ENCODE data around the gene CLTC. TPM values are rescaled to one million over a fixed set of nuclear protein-coding genes. Genes with fewer than 3 reads are reported as not detected.

CLTC gene
- total RNA-seq, 1 experiment from 2014 or later, result 269 TPM

DNA sequence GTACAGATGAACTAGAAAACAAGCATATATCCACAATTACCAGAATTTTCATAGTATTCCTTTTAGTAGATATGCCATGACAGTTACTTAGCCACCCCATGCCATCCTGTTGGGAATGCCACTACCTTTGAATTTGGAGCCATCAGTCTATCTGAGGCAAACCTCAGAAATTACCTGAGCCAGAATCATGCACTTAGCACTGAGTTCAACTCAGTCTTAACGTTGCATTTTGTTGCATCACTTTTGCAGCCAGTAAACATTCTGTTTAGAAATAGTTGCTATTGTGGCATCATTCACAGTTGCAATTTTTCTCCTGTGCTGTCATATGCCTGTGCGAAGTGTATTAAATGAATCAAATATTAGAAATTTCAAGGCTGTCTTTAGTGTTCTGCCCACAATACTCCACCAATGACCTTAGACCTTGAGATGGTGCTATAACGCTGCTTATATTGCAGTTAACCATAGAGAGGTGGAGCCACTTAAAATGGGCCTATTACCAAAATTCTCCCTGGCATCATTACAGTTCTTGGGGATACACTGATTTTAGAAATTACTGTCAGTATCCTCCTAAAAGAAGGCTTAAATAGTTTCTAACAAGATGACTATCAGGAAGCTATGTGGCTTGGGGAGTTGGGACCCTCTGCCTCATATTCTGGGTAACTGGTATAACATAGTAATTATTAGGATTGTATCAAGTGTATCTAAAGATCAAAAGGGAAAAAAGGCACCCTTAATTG is 76.4 kb downstream of the CLTC start:
- intact Hi-C loops (cut with micrococcal nuclease), result loop anchor here (10.0 kb wide), 1 partner anchor 339 kb away; no protein-coding TSS in a partner anchor
- peaks cover 65% of the 10 kb centered on the region for H4K20me1 ChIP-seq (ENCODE audit: low read length)
- H3K4me1 ChIP-seq (ENCODE audit: insufficient read depth, low read length), result no peaks in the 10 kb centered on the region
- DNase-seq, result no peak
- H3K79me2 ChIP-seq (ENCODE audit: low read length), result peaks cover 76% of the 10 kb centered on the region
- no peak overlapping the region for H3K4me2 ChIP-seq (ENCODE audit: low read length)
- H2AFZ ChIP-seq (ENCODE audit: low read length), result no peak overlapping the region
- no peak overlapping the region for H3K4me3 ChIP-seq (ENCODE audit: low read length)
- no peak for TF ChIP-seq EZH2phosphoT487 (IDR thresholded peaks at IDR 0.05; ENCODE audit: borderline replicate concordance, low read length)
- TF ChIP-seq EZH2 (IDR thresholded peaks at IDR 0.05; ENCODE audit: low read length, unreplicated experiment), result no peak
- TF ChIP-seq, protein P1, sequence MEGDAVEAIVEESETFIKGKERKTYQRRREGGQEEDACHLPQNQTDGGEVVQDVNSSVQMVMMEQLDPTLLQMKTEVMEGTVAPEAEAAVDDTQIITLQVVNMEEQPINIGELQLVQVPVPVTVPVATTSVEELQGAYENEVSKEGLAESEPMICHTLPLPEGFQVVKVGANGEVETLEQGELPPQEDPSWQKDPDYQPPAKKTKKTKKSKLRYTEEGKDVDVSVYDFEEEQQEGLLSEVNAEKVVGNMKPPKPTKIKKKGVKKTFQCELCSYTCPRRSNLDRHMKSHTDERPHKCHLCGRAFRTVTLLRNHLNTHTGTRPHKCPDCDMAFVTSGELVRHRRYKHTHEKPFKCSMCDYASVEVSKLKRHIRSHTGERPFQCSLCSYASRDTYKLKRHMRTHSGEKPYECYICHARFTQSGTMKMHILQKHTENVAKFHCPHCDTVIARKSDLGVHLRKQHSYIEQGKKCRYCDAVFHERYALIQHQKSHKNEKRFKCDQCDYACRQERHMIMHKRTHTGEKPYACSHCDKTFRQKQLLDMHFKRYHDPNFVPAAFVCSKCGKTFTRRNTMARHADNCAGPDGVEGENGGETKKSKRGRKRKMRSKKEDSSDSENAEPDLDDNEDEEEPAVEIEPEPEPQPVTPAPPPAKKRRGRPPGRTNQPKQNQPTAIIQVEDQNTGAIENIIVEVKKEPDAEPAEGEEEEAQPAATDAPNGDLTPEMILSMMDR (conservative IDR thresholded peaks at IDR 0.05; ENCODE audit: low read depth, low read length), result no peak
- H3K9me3 ChIP-seq (ENCODE audit: low read length), result no peaks in the 10 kb centered on the region
- CTCF ChIA-PET, result no interaction called here
- peak; percentile 17; the same call in 1 of the 2 replicates for ATAC-seq
- POLR2A ChIA-PET (ENCODE audit: unreplicated experiment), result interaction anchor here (0.6 kb wide), 1 partner anchor 41 kb away, joined by 3 read pairs; no protein-coding TSS in a partner anchor
- peaks cover 10% of the 10 kb centered on the region for H3F3A ChIP-seq (ENCODE audit: low read length, unreplicated experiment)
- no peaks in the 10 kb centered on the region for H3K9me2 ChIP-seq (replicated peaks; ENCODE audit: low read length)
- no peaks in the 10 kb centered on the region for H3K27me3 ChIP-seq (ENCODE audit: low read length)
- no peak overlapping the region for H3K9ac ChIP-seq (ENCODE audit: low read length)
- no peak overlapping the region for H3K27ac ChIP-seq (ENCODE audit: low read length)
- peaks cover 80% of the 10 kb centered on the region for H3K36me3 ChIP-seq (ENCODE audit: low read depth, low read length)
- BruUV-seq (replicated peaks), result no TSS peak

DNA sequence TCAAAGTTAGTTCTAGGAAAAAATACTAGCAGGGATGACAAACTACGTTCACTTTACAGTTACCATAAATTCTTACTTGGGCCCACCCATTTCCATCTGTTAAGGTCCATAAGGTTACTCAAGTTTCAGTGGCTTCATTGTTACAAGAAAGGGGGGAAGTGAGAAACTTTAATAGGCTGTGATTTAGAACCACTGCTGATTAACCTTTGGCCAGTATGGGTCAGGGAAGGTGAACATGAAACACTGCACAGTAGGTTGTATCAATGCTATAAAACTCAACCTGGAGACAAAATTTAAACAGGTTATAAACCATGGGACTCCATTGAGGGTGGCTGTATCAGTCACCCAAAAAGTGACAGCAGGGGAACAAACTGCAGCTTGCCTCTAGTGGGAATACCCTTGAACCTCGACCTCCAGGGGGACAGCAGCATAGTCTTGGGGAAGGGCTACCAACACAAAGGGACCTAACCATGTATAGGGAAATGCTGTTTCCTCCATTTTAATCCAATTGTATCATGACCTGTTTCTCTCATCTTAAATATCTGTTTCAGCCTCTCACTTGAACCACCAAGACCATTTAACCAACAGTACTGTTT is 77.1 kb downstream of the CLTC start:
- intact Hi-C loops (cut with micrococcal nuclease), result loop anchor here (10.0 kb wide), 1 partner anchor 338 kb away; no protein-coding TSS in a partner anchor
- TF ChIP-seq EZH2 (IDR thresholded peaks at IDR 0.05; ENCODE audit: low read length, unreplicated experiment), result no peak
- TF ChIP-seq, protein P1 (conservative IDR thresholded peaks at IDR 0.05; ENCODE audit: low read depth, low read length), result no peak
- TF ChIP-seq EZH2phosphoT487 (IDR thresholded peaks at IDR 0.05; ENCODE audit: borderline replicate concordance, low read length), result no peak
- peaks cover 10% of the 10 kb centered on the region for H3F3A ChIP-seq (ENCODE audit: low read length, unreplicated experiment)
- CTCF ChIA-PET, result interaction anchor here (0.7 kb wide), 1 partner anchor 37 kb away, joined by 3 read pairs; no protein-coding TSS in a partner anchor
- no peak overlapping the region for H3K27ac ChIP-seq (ENCODE audit: low read length)
- H3K79me2 ChIP-seq (ENCODE audit: low read length), result peaks cover 82% of the 10 kb centered on the region
- H2AFZ ChIP-seq (ENCODE audit: low read length), result no peak overlapping the region
- H4K20me1 ChIP-seq (ENCODE audit: low read length), result peaks cover 69% of the 10 kb centered on the region
- BruUV-seq (replicated peaks), result TSS peak; percentile 0
- no peak overlapping the region for H3K4me2 ChIP-seq (ENCODE audit: low read length)
- H3K4me3 ChIP-seq (ENCODE audit: low read length), result no peak overlapping the region
- no peak for DNase-seq
- no peak for ATAC-seq
- no peaks in the 10 kb centered on the region for H3K9me2 ChIP-seq (replicated peaks; ENCODE audit: low read length)
- POLR2A ChIA-PET (ENCODE audit: unreplicated experiment), result no interaction called here
- no peaks in the 10 kb centered on the region for H3K27me3 ChIP-seq (ENCODE audit: low read length)
- no peaks in the 10 kb centered on the region for H3K9me3 ChIP-seq (ENCODE audit: low read length)
- peaks cover 76% of the 10 kb centered on the region for H3K36me3 ChIP-seq (ENCODE audit: low read depth, low read length)
- no peaks in the 10 kb centered on the region for H3K4me1 ChIP-seq (ENCODE audit: insufficient read depth, low read length)
- H3K9ac ChIP-seq (ENCODE audit: low read length), result no peak overlapping the region

All from PC-3 (cell line).